Activated gamma-delta T cell treated with anti-CD3 and anti-CD28 coated beads, Interleukin-2, amount 50 U/mL, for 16 hours (primary cell): ENCODE results near the gene RPL35.

Experiments
- DNase-seq: peaks from one replicate; pipeline ENCODE4 v3.0.0-alpha.2; 2020; ENCODE audit warnings: low read depth

The RPL35 gene

DNA sequence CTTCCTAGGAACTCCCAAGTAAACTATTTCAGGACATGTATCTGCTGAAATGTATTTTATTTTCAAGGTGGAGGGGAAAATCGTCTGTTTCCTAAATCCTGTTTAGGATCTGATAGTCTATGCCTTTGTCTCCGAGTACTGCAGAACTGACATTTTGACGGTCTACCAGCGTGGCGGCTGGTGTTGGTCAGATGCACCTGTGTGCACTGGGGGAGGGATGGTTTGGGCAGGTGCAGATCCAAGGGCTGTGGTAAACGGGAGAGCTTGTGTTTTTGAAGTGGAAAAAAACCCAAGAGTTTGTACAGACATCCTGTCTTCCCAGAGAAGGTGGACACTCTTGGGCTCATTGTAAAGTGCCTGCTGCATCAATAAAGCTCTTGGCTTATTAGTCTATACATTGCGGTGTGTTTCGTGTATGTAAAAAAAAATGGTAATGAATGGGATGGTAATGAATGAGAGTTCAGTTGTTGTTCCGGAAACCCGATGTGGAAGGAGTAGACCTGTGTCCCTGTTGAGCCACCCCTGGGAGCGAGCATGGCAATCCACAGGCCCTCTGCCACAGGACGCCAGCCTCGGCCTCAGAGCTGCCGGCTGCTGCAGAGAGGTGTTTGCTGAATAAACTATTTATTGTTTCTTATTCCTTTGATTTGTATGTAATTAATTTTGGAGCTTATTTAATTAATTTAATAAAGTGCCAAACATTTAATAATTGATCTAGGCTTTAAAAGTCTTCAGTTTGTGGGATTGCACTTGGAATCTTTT, 15.4 kb upstream of the RPL35 start:
- no peak for DNase-seq

DNA sequence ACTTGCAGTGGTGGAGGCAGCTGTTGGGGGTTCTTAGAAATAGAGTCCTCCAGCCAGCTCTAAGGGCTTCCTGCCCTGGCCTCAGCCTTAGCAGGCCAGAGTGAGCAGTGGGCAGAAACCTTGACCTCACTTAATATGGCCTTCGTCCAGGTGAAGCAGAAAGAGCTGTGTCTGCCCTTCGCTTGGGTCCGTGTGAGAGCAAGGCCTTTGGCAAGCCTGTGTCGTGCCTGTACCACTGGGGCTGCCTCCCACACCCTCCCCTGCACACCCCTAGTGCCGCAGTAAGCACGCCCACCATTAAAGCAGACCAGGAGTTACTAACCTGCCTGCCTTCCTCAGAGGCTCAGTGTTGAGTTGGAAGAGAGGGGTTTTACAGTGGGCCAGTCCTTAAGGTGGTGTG, 13.7 kb upstream of the RPL35 start:
- DNase-seq: no peak

DNA sequence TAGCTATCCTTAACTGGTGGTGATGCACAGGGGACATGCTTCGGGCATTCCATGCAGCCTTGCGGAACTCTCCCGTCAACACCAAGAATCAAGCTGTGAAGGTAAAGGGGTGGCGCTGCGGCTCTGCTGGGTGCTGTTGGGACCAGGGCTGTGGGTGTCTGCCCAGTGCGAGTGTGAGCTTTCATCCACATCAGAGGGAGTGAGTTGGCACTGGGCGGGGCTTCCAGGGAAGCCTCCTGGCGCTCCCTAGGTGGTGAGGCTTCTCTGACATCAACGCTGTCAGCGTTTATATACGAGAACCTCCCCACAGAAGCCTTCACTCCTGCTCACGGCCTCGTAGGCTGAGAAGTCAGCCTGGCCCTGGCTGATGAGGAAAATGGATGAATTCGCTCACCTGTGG, 11.9 kb upstream of the RPL35 start:
- DNase-seq: peak; percentile 33

GRCh38 chr9:124871156-124871561, 9.4 kb upstream of the RPL35 start:
- DNase-seq: no peak

DNA sequence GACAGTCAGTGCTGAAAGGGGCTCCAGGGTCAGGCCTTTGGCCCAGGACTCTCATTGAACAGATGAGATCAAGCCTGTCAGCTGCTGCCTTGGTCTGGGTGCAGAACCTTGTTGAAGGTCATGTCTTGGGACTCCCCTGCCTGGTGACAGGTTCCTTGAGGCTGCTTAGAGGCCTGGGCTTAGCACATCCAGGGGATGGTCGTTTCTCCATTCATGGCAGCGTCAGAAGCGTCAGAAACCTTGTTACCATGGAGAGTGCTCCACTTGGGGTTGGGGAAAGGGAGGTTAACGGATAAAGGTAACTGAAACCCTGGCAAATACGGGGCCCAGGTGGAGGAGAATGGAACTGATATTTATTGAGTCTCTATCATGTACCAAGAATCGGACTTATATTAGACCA, 9.0 kb upstream of the RPL35 start:
- DNase-seq: no peak

DNA sequence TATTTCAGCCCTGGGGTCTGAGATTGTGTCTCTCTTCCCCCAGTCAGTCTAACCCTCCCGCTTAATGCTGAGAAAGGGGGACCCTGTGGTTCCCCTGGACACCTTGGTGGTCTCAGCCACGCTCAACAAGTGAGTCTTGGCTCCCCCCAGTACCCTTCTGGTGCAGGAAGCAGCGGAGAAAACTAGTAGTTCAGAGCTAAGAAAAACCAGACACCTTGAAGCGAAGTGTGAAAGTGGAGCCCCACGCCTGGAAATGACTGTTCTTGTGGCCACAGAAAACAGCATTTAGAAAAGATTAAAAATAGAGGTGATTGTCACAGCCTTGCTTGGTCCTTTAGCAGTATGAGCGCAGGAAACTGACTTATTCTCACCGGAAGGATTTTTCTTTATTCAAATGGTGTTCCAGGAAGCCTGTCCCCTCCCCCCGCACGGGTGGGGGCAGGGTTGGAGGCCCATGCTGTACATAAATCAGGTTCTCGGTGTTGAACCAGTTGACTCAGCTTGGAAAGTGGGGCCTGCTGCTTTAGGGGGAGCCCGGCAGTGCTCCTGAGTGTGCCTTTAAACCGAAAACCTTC, 8.3 kb upstream of the RPL35 start:
- peak; percentile 83 for DNase-seq

DNA sequence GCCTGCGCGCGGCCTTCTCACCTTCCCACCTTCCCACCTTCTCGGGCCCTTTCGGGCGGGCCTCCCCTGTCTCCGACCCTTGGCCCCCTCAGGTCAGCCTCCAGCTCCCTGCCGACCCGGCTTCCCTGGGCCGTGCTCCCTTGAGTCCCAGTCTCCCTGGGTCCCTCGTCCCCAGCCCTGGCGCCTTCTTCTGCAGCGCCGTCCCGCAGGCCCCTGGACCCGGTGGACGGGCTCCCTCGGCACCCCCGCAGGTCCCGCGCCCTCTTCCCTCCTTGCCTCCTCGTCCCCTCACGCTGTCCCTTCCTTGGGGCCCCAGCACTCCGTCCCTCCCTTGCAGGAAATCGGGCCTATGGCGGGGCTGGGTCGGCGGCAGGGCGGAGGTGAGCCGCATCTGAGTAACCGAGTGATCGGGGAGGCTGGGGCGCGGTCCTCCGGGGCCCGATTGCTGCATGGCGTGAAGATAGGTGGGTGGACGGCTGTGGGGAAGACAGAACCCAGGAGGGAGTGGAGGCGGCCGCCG, 7.8 kb upstream of the RPL35 start:
- peak; percentile 26 for DNase-seq

DNA sequence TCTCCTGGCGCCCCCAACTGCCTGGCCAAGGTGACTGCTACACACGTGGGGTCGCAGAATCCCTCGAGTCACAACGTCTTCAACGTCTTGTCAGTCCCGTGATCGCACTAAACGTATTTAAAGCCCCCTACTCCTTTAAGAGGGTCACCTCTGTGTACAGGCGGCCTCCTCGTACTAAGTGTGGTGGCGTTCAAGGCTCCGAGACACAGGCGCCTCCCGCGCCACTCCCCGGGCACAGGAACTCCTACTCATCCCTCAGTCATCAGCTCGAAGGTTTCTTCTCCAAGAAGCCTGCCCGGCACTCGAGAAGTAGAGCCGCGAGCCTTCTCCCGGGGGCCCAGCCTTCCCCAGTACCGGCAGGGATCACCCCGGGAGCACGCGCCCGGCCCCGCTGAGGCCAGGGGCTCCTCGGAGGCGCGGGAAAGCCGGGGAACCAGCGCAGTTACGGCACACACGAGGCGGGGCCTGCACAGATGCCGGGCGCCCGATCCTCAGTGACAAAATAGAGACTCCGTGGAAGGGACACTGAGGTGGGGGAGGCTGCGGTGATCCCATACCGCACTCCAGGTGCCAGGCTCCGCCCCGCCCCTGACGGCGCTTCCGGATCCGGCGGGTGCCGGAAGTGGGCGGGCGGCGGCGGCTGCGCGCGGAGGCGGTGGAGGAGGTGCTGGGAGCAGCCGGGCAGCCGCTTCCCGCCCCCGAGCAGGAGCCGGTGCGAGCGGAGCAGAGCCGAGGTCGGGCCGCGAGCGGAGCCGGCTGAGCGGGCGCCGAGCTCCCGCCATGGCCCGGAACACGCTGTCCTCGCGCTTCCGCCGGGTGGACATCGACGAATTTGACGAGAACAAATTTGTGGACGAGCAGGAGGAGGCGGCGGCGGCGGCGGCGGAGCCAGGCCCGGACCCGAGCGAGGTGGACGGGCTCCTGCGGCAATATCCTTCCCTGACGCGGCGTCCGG, 7.0 kb upstream of the RPL35 start:
- peak; percentile 85 for DNase-seq

DNA sequence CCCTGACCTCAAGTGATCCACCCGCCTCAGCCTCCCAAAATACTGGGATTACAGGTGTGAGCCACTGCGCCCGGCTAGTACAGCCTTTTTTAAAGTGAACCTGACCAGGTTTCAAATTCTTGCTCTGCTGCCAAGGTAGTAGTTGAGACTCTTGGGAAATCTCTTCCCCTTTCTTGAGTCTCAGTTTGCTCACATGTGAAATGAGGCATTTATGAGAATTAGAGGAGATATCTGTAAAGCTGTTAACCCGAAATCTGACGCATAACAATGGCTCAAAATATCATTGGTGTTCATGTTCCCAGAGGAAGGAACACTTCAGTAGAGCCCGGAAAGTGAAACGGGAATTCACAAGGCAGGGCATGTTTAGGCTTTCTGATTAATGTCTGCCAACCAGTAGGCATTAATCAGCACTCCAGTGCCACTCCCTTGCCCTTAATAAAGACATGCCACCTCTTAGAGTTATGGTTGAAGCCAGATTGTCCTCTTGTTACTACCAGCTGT, 1.7 kb upstream of the RPL35 start:
- DNase-seq: no peak

DNA sequence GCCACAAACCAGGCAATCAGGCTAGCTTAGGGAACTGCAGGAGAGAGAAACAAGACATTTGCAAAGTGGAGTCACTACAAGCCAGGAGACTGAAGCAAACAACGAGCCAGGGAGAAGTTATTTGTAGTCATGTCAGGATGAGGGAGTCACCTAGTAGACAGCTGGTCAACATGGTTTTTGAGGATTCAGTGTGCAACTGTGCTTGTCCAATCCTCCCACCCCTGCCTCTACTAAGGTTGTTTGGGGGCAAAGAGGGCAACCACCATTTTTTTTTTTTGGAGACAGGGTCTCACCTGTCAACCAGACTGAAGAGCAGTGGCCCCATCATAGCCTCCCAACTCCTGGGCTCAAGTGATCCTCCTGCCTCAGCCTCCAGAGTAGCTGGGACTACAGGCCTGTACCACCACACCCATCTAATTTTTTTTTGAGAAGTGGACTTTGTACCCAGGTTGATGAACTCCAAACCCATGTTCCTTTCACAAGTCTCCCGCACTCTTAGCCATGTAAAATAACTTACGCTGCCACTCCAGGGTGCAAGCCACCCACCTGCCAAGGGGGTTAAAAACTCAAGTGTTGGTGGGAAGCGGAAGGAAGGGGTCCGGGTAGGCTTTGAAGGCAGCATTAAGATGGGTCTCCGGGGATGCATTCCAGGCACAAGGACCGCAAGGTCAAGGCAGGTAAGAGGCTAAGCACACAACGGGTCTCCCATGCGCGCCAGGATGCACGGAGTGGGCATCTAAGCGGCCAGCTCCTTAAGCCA, 995 bp downstream of the RPL35 start:
- DNase-seq: no peak

DNA sequence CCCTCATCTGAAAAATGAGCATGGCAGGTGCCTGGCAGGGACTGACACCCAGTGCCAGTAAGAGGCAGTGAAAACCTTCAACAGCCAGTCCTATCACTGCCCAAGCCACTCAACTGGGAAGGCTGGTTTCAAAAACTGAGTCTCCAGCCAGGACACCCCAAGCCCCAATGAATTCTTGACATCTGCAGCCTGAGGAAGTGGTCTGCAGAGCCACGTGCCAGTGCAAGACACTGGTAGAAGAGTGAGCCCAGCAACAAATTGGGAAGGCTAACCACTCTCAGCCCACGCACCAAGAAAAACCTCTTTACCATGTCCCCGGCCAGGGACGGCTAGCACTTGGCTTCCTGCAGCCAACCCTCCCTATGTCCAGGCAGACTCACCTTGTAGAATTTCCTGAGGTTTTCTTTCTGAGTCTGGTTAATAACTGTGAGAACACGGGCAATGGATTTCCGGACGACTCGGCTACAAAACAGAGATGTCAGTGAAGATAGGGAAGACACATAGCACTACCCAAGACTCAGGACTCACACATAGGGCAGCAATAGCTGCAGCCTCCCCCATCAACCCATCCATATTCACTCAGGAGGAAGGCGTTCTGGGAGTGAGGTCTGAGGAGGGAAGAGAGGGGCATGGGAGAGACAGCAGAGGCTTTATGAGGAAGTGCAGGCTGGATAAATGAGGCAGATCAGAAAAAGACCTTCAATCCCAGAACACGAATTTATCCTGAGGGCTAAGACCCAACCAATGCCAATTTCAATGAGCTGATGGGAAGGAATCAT, 1.8 kb downstream of the RPL35 start:
- no peak for DNase-seq

DNA sequence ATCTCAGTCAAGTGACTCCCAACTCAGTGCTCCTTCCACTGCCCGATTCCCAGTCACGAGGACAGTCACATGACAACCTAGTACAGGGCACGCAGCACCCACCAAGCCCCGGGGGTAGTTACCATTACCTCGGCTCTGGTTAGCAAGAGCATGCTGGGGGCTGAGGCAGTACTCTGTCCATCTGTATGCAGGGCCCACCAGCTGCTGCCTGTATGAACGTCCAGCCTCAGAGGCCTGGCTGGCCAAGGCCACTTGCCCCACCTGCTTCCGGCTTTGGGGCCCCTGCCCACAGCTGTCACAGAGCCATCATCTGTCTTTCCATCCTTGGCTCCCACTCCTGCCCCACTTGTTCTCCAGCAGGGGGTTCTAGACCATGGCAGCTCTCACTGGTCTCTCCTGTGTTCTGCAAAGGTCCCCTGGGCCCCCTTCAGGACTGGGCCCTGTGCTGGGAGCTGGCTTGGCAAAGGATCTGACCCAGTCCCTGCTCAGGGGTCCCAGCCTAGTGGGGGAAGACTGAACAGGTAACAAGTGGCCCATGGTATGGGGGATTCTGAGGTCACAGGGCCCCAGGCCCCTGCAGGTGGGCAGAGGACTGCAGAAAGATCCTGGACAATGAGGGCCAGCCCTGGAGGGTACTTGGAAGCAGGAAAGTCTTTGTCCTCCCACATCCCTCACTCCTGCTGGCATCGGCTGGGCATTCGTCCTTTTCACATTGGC, 3.3 kb downstream of the RPL35 start:
- no peak for DNase-seq

DNA sequence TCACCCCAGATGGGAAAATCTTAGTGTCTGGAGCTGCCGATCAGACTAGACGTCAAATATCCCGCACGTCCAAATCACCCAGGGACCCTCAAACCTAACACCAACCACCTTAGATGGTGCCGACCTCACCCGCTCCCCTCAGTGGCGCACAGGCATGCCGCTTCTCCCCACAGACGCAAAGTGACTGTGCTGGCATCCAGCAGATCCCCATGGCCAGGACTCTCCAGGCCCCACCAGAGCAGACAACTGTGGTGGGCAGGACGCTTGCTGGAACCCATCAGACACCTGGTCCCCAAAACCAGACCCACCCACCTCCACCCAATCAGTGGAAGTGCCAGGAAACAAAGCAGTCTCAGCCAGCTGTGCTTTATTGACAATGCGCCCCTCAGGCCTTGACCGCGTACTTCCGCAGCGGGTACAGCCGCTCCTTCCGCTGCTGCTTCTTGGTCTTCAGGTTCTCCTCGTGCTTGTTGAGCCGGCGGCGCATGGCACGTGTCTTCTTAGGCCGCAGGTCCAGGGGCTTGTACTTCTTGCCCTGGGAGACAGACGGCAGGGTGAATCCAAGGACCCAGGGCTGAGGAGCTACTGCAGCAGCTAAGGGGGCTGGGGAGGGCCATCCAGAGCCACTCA, 4.1 kb downstream of the RPL35 start:
- DNase-seq: no peak

- no peak for DNase-seq
Observed at GRCh38 chr9:124855944-124856765, 5.6 kb downstream of the RPL35 start.

DNA sequence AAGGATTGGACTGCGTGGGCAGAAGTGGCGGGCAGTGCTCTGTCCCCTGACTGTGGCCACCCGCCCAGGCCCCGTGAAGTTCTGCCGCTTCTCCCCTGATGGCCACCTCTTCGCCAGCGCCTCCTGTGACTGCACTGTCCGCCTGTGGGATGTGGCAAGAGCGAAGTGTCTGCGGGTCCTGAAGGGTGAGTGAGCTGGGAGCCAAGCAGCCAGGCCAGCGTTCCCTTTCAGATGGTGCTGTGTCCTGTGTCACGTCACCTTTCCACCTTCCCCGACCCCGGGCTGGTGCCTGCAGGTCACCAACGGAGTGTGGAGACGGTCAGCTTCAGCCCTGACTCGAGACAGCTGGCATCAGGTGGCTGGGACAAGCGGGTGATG, 6.2 kb downstream of the RPL35 start:
- no peak for DNase-seq

GRCh38 chr9:124854822-124855221, 6.9 kb downstream of the RPL35 start:
- DNase-seq: no peak

- no peak for DNase-seq
Observed at GRCh38 chr9:124854161-124854560, 7.6 kb downstream of the RPL35 start.

DNA sequence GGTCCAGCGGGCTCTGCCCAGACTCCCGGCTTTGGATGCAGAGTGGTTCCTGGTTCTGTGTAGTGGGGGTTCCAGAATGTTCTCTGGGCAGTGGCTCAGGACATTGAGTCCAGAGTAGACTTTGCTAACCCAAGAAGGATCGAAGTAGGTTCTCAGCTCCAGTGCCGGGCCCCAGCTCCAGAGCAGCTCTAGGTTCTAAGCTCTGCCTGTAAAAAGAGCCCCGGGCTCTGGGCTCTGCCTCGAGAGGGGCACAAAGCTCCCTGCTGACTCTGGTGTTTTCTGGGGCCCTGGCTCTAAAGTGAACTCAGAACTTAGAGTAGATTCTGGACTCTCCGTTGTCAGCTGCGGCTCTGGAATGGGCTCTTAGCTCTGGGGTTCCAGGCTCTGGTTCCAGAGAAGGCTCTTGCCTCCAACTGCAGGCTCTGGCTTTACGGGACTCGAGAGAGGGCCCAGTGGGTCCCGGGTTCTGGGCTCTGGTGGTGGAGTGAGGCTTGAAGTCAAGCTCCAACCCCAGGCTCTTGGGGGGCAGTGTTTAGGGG, 8.1 kb downstream of the RPL35 start:
- DNase-seq: no peak
